Measurements from ENCODE around the gene VAPB. TPM values are rescaled to one million over a fixed set of nuclear protein-coding genes. Genes with fewer than 3 reads are reported as not detected.
"Not testable (repeated sequence)": the region's sequence is repeated elsewhere in the genome, so short reads cannot be mapped to it uniquely, and the experiment has no call there.

VAPB gene
- total RNA-seq, 1 donor from 2014 or later, result 36.5 TPM

DNA sequence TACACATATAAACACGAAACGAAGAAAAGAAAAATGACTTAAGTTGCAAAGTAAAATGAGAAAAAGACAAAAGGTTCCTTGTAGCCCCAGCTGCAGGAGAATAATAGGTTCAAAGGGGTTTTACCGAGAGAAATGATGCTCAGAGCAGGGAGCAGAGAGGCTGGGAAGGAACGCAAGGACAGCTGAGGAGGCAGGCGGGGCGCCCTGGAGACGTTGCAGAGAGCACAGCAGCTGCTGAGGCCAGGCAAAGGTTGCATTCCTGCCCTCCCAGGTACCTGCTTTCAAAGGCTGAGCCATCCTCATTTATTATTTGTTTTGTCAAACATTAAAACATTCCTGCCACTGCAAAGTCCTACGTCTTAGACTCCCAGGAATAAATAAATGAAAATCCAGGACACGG is 16.2 kb upstream of the VAPB start:
- intact Hi-C loops (cut with micrococcal nuclease), result no loop called here
- H3K36me3 Mint-ChIP-seq (ENCODE audit: low read depth), result no peaks in the 10 kb centered on the region
- H3K27me3 Mint-ChIP-seq, result peaks cover 10% of the 10 kb centered on the region
- no peak overlapping the region for H3K27ac Mint-ChIP-seq
- H3K4me1 Mint-ChIP-seq, result peaks cover 3% of the 10 kb centered on the region
- DNase-seq, result no peak
- no peak overlapping the region for H3K4me3 Mint-ChIP-seq
- H3K9me3 Mint-ChIP-seq, result no peaks in the 10 kb centered on the region

DNA sequence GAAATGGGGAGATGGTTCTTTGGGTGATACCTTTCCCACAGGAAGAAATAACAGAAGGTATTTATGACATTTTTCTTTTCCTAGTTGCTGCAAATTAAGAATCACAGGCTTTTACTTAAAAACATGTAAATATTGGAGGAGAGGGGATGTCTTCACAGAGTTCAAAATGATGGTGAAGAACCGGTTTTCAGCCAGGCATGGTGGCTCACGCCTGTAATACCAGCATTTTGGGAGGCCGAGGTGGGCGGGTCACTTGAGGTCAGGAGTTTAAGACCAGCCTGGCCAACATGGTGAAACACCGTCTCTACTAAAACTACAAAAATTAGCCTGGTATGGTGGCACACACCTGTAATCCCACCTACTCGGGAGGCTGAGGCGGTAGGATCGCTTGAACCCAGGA is 15.7 kb upstream of the VAPB start:
- H3K36me3 Mint-ChIP-seq (ENCODE audit: low read depth); H3K9me3 Mint-ChIP-seq; DNase-seq; H3K4me3 Mint-ChIP-seq; H3K4me1 Mint-ChIP-seq; intact Hi-C loops (cut with micrococcal nuclease); H3K27ac Mint-ChIP-seq: not testable (repeated sequence)
- peaks cover 15% of the 10 kb centered on the region for H3K27me3 Mint-ChIP-seq

DNA sequence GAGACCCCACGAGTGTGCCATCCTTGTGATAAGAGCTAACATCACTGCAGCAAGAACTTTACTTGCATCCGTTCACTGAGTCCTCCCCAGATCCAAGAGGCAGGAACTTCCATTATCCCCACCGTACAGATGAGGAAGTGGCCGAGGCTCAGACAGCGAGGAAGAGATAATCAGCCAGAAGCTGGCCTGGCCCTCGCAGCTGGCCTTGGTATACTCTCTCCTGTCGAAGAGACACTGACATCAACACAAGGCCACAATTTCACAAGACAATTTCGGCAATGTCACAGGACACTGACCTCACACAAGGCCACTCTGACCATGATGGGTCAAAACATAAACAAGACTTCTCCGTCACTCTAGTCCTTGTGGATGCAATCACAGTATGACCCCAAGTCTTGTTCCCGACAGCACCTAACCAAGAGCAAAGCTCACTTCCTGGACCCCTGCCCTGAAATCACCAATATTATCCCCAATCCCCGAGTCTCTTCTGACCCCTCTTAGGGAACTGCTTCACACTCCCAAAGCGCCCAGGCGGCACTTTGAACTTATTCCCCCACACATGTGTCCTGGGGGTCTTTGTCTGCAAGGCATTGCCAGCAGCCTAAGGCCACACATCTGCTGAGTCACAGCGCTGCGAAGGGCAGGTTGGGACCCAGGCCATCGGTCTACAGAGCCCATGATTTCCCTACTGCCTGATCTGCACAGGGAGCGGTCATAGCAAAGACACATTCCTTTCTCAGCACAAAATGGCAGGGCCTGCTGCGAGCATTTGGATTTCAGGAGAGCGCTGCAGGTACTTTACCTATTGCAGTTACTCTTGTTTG is 14.8 kb upstream of the VAPB start:
- Mint-ChIP-seq H3K9me3 (no peaks in the 10 kb centered on the region), H3K36me3 (ENCODE audit: low read depth) (no peaks in the 10 kb centered on the region), H3K4me1 (peaks cover 3% of the 10 kb centered on the region), H3K27me3 (peaks cover 22% of the 10 kb centered on the region), H3K4me3 (no peak overlapping the region), H3K27ac (no peak overlapping the region)
- intact Hi-C loops (cut with micrococcal nuclease), result no loop called here
- DNase-seq, result no peak

DNA sequence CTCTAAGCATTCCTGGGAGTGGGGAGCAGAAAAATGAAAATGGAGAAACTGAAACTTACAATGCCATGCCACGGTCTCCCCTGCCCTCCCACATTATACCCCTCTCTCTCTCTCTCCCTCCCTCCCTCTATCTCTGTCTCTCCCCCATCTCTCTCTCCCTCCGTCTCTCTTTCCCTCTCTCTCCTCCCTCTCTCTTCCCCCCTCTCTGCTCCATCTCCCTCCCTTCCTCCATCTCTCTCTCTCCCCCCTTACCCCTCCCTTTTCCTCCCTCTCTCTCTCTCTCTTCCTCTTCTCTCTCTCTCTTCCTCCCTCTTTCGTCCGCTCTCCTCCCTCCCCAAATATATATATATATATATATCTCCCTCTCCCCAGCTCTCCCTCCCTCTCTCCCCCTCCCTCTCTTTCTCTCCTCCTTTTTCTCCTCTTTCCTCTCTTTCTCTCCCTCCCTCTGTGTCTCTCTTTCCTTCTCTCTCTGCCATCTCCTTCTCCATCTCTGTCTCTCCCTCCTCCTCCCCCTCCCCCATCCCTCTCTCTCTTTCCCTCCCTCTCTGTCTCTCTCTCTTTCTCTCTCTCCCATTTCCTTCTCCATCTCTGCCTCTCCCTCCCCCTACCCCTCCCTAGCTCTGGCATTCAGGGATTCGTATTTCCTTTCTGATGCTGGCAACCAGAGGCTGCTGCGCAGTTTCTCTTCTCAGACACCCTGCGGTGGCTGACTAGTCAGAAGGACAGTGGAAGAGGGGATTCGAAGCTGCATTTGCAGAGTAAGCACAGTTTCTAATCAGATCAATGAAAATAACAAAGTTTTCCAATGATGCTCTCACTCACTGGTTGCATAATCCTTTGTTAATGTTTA is 13.9 kb upstream of the VAPB start:
- intact Hi-C loops (cut with micrococcal nuclease), result no loop called here
- Mint-ChIP-seq H3K27ac (no peak overlapping the region), H3K36me3 (ENCODE audit: low read depth) (no peaks in the 10 kb centered on the region), H3K4me3 (no peak overlapping the region), H3K9me3 (no peaks in the 10 kb centered on the region), H3K4me1 (peaks cover 3% of the 10 kb centered on the region), H3K27me3 (peaks cover 24% of the 10 kb centered on the region)
- DNase-seq, result no peak

DNA sequence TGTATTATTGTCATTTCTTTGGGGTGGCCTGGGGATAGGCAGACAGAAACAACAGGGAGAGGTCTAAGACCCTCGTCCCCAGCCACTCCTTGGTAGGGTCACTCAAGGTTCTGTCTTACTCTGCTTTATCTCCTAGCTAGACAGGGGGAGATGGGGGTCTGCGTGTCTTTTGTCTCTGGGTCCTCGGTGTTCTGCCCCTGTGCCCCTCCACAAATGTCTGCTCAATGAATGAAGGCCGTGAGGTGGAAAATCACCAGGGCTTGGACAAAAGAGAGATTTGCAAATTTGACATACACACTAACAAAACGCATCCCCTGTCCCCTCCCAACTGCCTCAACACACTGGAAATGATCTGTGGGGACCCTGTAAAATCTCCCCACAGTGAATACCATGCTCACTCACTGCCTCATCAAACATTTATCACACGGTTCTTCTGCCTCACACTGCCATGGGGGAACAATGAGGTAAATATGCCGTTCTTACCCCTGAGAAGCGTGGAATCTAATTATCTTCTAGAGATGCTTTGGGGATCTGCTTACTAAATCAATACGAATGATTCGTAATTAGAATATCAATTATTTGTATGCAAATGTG is 13.2 kb upstream of the VAPB start:
- DNase-seq, result no peak
- H3K36me3 Mint-ChIP-seq (ENCODE audit: low read depth), result no peaks in the 10 kb centered on the region
- H3K4me1 Mint-ChIP-seq, result peaks cover 3% of the 10 kb centered on the region
- no peak overlapping the region for H3K4me3 Mint-ChIP-seq
- intact Hi-C loops (cut with micrococcal nuclease), result no loop called here
- H3K27me3 Mint-ChIP-seq, result peaks cover 24% of the 10 kb centered on the region
- H3K9me3 Mint-ChIP-seq, result peaks cover 2% of the 10 kb centered on the region
- no peak overlapping the region for H3K27ac Mint-ChIP-seq

DNA sequence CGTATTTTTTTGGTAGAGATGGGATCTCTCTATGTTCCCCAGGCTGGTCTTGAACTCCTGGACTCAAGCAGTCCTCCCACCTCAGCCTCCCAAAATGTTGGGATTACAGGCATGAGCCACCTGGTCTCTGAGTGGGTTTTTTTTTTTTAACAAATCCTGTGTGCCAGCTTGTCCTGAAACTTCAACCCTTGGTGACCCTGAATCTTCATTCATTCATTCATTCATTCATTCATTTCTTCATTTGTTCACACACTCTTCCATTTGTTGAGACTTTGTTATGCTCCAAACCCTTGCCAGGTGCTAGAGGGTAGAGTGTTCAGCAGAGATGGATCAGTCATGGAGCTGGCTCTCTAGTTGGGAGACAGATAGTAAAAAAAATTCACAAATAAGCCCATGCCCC is 12.0 kb upstream of the VAPB start:
- no peak for DNase-seq
- no peak overlapping the region for H3K27ac Mint-ChIP-seq
- no peaks in the 10 kb centered on the region for H3K36me3 Mint-ChIP-seq (ENCODE audit: low read depth)
- peaks cover 12% of the 10 kb centered on the region for H3K9me3 Mint-ChIP-seq
- no peak overlapping the region for H3K4me3 Mint-ChIP-seq
- H3K27me3 Mint-ChIP-seq, result peaks cover 24% of the 10 kb centered on the region
- H3K4me1 Mint-ChIP-seq, result peaks cover 3% of the 10 kb centered on the region
- intact Hi-C loops (cut with micrococcal nuclease), result no loop called here

DNA sequence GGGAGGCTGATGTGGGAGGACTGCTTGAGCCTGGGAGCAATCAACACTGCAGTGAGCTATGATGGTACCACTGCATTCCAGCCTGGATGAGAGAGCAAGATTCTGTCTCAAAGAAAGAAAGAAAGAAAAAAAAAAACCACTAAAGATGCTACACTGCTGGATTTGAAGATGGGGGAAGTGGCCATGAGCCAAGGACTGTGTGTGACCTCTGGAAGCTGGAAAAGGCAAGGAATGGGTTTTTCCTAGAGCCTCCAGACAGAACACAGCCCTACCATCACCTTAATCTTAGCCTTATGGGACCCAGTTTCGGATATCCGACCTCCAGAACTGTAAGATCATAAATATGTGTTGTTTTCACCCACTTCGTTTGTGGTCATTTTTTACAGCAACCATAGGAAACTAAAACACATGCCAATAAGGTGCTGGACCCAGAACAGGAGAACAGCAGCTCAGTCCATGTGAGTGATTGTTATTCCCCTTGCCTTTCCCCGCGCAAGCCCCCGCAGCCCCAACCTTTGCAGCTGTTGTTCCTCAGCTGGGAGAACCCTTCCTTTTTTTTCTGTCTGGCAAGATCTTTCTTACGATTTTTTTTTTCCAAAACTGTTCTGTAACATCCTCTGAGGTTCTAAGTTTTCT is 11.1 kb upstream of the VAPB start:
- H3K9me3 Mint-ChIP-seq, result peaks cover 12% of the 10 kb centered on the region
- intact Hi-C loops (cut with micrococcal nuclease), result no loop called here
- H3K27ac Mint-ChIP-seq, result no peak overlapping the region
- H3K36me3 Mint-ChIP-seq (ENCODE audit: low read depth), result no peaks in the 10 kb centered on the region
- peaks cover 24% of the 10 kb centered on the region for H3K27me3 Mint-ChIP-seq
- no peak for DNase-seq
- no peak overlapping the region for H3K4me3 Mint-ChIP-seq
- peaks cover 3% of the 10 kb centered on the region for H3K4me1 Mint-ChIP-seq

DNA sequence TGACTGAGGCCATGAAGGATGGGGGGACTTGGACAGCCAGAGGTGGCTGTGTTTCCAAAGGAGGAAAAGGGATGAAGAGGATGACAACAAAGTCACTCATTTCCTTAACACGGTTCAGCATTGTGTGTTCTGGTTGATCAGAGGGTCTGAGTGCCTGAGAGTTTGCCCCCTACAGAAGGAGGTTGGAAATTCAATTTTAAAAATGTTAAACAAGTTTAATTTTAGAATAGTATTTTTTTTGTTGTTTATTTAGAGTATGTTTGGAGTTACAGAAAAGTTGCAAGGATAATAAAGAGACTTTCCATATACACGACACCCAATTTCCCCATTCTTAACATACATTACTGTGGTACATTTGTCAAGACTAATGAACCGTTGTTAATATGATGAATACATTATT is 10.3 kb upstream of the VAPB start:
- intact Hi-C loops (cut with micrococcal nuclease), result no loop called here
- no peaks in the 10 kb centered on the region for H3K36me3 Mint-ChIP-seq (ENCODE audit: low read depth)
- no peak overlapping the region for H3K27ac Mint-ChIP-seq
- peaks cover 3% of the 10 kb centered on the region for H3K4me1 Mint-ChIP-seq
- H3K4me3 Mint-ChIP-seq, result no peak overlapping the region
- peaks cover 12% of the 10 kb centered on the region for H3K9me3 Mint-ChIP-seq
- DNase-seq, result no peak
- H3K27me3 Mint-ChIP-seq, result peaks cover 28% of the 10 kb centered on the region

DNA sequence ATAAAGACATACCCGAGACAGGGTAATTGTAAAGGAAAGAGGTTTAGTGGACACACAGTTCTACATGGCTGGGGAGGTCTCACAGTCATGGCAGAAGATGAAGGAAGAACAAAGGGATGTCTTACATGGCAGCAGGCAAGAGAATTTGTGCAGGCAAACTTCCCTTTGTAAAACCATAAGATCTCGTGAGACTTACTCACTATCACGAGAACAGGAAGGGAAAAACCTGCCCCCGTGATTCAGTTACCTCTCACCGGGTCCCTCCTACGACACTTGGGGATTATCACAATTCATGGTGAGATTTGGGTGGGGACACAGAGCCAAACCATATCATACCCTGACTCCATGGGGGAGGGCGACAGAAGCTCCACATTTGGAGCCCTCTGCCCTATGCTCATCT is 7.4 kb upstream of the VAPB start:
- Mint-ChIP-seq H3K36me3 (ENCODE audit: low read depth) (no peaks in the 10 kb centered on the region), H3K9me3 (peaks cover 12% of the 10 kb centered on the region), H3K4me3 (no peak overlapping the region), H3K27ac (no peak overlapping the region), H3K4me1 (no peaks in the 10 kb centered on the region), H3K27me3 (peaks cover 31% of the 10 kb centered on the region)
- intact Hi-C loops (cut with micrococcal nuclease), result no loop called here
- DNase-seq, result no peak

DNA sequence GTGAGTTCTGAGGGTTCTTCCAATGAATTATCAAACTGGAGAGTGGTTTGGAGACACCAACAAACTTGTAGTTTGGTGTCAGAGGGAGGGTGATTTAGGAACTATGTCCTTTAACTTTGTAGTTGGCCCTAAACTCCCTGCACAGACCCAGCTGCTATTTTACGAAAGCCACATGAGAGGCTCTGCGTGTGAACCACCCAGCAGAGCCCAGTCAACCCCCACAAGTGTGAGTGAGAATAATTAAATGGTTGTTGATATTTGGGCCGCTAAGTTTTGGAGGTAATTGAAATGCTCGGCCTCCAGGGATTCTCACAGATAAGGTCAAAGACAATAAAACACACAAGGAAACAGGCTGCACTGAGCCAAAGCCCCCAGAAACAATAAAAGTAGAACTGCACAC is 6.9 kb upstream of the VAPB start:
- no peak for DNase-seq
- Mint-ChIP-seq H3K4me3 (no peak overlapping the region), H3K27ac (no peak overlapping the region), H3K4me1 (no peaks in the 10 kb centered on the region), H3K9me3 (peaks cover 12% of the 10 kb centered on the region), H3K36me3 (ENCODE audit: low read depth) (no peaks in the 10 kb centered on the region), H3K27me3 (peaks cover 33% of the 10 kb centered on the region)
- intact Hi-C loops (cut with micrococcal nuclease), result no loop called here

DNA sequence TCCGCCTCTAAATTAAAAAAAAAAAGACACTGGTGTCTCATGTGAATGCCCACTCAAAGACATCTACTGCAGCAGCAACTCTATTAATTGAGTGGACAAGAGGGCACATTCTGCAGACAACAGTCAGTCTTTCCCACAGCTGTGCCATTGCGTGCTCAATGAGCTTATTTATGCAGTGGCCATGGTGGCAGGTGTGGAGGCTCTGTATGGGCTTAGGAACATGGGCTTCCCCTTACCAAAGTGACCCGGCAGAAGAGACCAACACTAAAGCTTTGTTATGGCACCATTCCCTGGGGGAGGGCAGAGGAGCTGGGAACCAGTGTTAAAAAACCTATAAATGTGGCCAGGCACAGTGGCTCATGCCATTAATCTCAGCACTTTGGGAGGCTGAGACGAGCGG is 4.2 kb upstream of the VAPB start:
- intact Hi-C loops (cut with micrococcal nuclease), result loop anchor here (5.0 kb wide), 3 partner anchors 148 to 993 kb away; partner anchors contain the start of genes RBM38 and STX16

DNA sequence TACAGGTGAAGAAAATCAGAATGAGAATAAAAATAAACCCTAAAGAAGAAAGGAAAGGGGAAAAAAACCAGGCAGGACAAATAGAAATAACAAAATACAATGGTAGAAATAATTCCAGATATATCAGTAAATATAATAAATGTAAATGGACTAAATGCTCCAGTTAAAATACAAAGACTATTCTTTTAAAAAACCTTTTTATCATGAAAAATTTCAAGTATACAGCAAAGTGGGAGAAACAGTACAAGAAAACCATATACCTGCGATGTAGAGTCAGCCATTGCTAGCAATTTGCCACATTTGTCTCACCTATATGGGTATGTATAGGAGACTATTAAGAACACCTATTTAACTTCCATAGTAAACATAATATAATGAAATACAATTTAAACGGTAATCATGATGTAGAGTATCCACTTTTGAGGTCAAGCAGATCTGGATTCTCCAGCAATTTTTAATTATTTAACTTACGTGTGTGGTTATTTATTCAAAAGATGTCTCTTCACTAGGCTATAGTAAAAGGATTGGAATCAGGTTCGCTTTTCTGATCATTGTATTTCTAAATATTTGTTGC is 914 bp upstream of the VAPB start:
- Mint-ChIP-seq H3K4me1 (peaks cover 27% of the 10 kb centered on the region), H3K4me3 (no peak overlapping the region), H3K9me3 (no peaks in the 10 kb centered on the region), H3K27ac (no peak overlapping the region), H3K27me3 (peaks cover 16% of the 10 kb centered on the region), H3K36me3 (ENCODE audit: low read depth) (peaks cover 24% of the 10 kb centered on the region)
- intact Hi-C loops (cut with micrococcal nuclease), result loop anchor here (2.0 to 5.0 kb wide), 4 partner anchors 21 to 996 kb away; partner anchors contain the start of genes RBM38 and STX16
- no peak for DNase-seq

More for the DNA sequence above, 4.2 kb upstream of the VAPB start:
- no peak for DNase-seq
- H3K9me3 Mint-ChIP-seq, result peaks cover 12% of the 10 kb centered on the region
- H3K4me3 Mint-ChIP-seq, result no peak overlapping the region
- peaks cover 16% of the 10 kb centered on the region for H3K27me3 Mint-ChIP-seq
- H3K27ac Mint-ChIP-seq, result no peak overlapping the region
- H3K4me1 Mint-ChIP-seq, result peaks cover 1% of the 10 kb centered on the region
- no peaks in the 10 kb centered on the region for H3K36me3 Mint-ChIP-seq (ENCODE audit: low read depth)

DNA sequence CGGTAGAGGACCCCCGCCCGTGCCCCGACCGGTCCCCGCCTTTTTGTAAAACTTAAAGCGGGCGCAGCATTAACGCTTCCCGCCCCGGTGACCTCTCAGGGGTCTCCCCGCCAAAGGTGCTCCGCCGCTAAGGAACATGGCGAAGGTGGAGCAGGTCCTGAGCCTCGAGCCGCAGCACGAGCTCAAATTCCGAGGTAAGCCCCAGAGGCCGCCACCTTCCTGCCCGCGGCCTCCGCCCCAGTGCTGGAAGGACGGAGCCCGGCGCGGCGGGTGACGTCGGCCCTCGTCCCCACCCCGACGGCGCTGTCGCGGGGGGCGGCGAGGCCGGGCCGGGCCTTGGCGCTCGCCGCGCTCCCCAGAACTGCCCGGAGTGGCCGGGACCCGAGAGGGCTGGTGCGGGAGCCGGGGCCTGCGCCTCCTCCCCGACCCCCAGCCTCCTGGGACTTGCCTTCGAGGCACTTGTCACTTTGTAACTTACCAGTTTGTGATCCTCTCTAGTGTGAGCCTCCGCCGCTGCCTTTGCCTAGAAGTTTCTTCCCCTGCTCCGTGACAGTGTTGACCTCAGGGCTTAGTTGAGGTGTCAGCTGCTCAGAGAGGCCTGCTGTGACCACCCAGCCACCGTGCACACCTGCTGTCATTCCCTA is 417 bp downstream of the VAPB start:
- Mint-ChIP-seq H3K27ac (peak overlapping the region; percentile 93), H3K36me3 (ENCODE audit: low read depth) (peaks cover 27% of the 10 kb centered on the region), H3K9me3 (no peaks in the 10 kb centered on the region), H3K4me1 (peaks cover 33% of the 10 kb centered on the region), H3K4me3 (peak overlapping the region; percentile 89), H3K27me3 (peaks cover 9% of the 10 kb centered on the region)
- intact Hi-C loops (cut with micrococcal nuclease), result loop anchor here (1.0 to 5.0 kb wide), 5 partner anchors 19 to 997 kb away; partner anchors contain the start of genes RAB22A, RBM38 and STX16
- peak; percentile 85 for DNase-seq

All from activated CD4-positive, alpha-beta T cell treated with anti-CD3 and anti-CD28 coated beads, Interleukin-2, amount 10 ng/mL, durations not matched to agents 24 days and 14 days (primary cell).